H1 (cell line): ENCODE measurements around the gene MYH10. TPM values are rescaled to one million over a fixed set of nuclear protein-coding genes. Genes with fewer than 3 reads are reported as not detected.

ENCODE experiments used
- CTCF ChIA-PET: fragments of 300-600 bp; sonication (Branson Sonifier 250); formaldehyde crosslinking; loops from one replicate; lab custom pipeline; 2021; ENCODE audit not compliant: partially characterized antibody; lab: Charles Lee
- POLR2A ChIA-PET: fragments of 300-600 bp; sonication (Branson Sonifier 250); formaldehyde crosslinking; loops from one replicate; lab custom pipeline; 2021; ENCODE audit warnings: inconsistent platforms; ENCODE audit not compliant: partially characterized antibody; lab: Charles Lee
- DNase-seq, 2 experiments: peaks; one replicate each; pipeline versions ENCODE4 v3.0.0 to v3.0.0-alpha.2; 2010 to 2022; ENCODE audit warnings: low spot score in 2 of 2, low read depth in 1 of 2, mixed read lengths in 1 of 2
- FAIRE-seq: peaks from 2 replicates; lab custom pipeline; 2011; peaks lifted over from hg19 to GRCh38; lab: Jason Lieb, UNC
- H2AFZ ChIP-seq: 2 replicates; pipeline ENCODE4 v1.8.1; 2012; ENCODE audit warnings: low read length, inconsistent platforms
- H2AK5ac ChIP-seq: 2 replicates; pipeline ENCODE4 v1.6.1; 2013; ENCODE audit warnings: low read depth, low read length
- H2BK120ac ChIP-seq: replicated peaks from 2 replicates; pipeline ENCODE3; 2013; ENCODE audit warnings: low read depth, low read length, inconsistent platforms
- H2BK12ac ChIP-seq: 2 replicates; pipeline ENCODE4 v1.6.1; 2013; ENCODE audit warnings: low read depth, low read length
- H2BK15ac ChIP-seq: 2 replicates; pipeline ENCODE4 v1.6.1; 2013; ENCODE audit warnings: low read length
- H2BK20ac ChIP-seq: 2 replicates; pipeline ENCODE4 v1.6.1; 2013; ENCODE audit warnings: low read length
- H2BK5ac ChIP-seq: 2 replicates; pipeline ENCODE4 v1.6.1; 2013; ENCODE audit warnings: low read depth, low read length
- H3K14ac ChIP-seq: 2 replicates; pipeline ENCODE4 v1.6.1; 2013; ENCODE audit warnings: inconsistent platforms; ENCODE audit not compliant: insufficient read length
- H3K18ac ChIP-seq: 2 replicates; pipeline ENCODE4 v1.6.1; 2013; ENCODE audit warnings: low read length; ENCODE audit errors: extremely low read depth
- H3K23ac ChIP-seq: 2 replicates; pipeline ENCODE4 v1.6.1; 2013; ENCODE audit warnings: inconsistent platforms; ENCODE audit not compliant: insufficient read length
- H3K23me2 ChIP-seq: 2 replicates; pipeline ENCODE4 v1.6.1; 2013; ENCODE audit warnings: low read depth, low read length
- H3K27ac ChIP-seq: 2 replicates; pipeline ENCODE4 v1.6.1; 2011; ENCODE audit warnings: low read depth, low read length, inconsistent platforms
- H3K27me3 ChIP-seq, 4 experiments: replicated peaks in 1 of 4; 1 replicate in 1 of 4; 2 replicates in 3 of 4; pipeline versions ENCODE4 v1.6.1 to v1.8.1; 2011 to 2013; ENCODE audit warnings: low read length in 3 of 4, mild to moderate bottlenecking in 3 of 4, inconsistent platforms in 2 of 4, mixed read lengths in 2 of 4, moderate library complexity in 1 of 4; ENCODE audit not compliant: control insufficient read depth in 3 of 4, insufficient read depth in 3 of 4; ENCODE audit errors: extremely low read depth in 1 of 4
- H3K36me3 ChIP-seq, 4 experiments: 2 replicates each; pipeline versions ENCODE4 v1.6.1 to v1.8.1; 2011 to 2013; ENCODE audit warnings: mild to moderate bottlenecking in 4 of 4, low read length in 3 of 4, moderate library complexity in 2 of 4, control low read depth in 1 of 4, inconsistent platforms in 1 of 4; ENCODE audit not compliant: insufficient read depth in 4 of 4, control insufficient read depth in 2 of 4
- H3K4ac ChIP-seq: replicated peaks from 2 replicates; pipeline ENCODE3; 2013; ENCODE audit warnings: low read length, low read depth, mixed read lengths, inconsistent platforms; ENCODE audit not compliant: insufficient read length
- H3K4me1 ChIP-seq, 4 experiments: replicated peaks in 1 of 4; 1 replicate in 1 of 4; 2 replicates in 3 of 4; pipeline versions ENCODE4 v1.6.1 to v1.8.1; 2011 to 2013; ENCODE audit warnings: low read length in 3 of 4, inconsistent platforms in 2 of 4, mixed read lengths in 1 of 4; ENCODE audit not compliant: insufficient read depth in 4 of 4, control insufficient read depth in 3 of 4
- H3K4me2 ChIP-seq, 2 experiments: 2 replicates each; pipeline versions ENCODE4 v1.6.1 to v1.8.1; 2011 to 2013; ENCODE audit warnings: low read depth in 2 of 2, low read length in 2 of 2, control low read depth in 1 of 2, inconsistent platforms in 1 of 2, mild to moderate bottlenecking in 1 of 2; ENCODE audit not compliant: insufficient read depth in 1 of 2
- H3K4me3 ChIP-seq, 4 experiments: fragments of 200-600, 300-600 bp in 1 of 4; sonication (generic), shearing (Covaris generic), sonication (Bioruptor Twin) in 1 of 4; 2 replicates each; pipeline versions ENCODE4 v1.5.1 to v1.8.1; 2011 to 2016; ENCODE audit warnings: low read length in 4 of 4, low read depth in 3 of 4, control low read depth in 2 of 4, inconsistent platforms in 2 of 4, mild to moderate bottlenecking in 2 of 4, mixed read lengths in 1 of 4, moderate library complexity in 1 of 4; ENCODE audit not compliant: insufficient read depth in 2 of 4; ENCODE audit errors: extremely low read depth in 1 of 4
- H3K56ac ChIP-seq: replicated peaks from 2 replicates; pipeline ENCODE3; 2013; ENCODE audit warnings: low read depth, mild to moderate bottlenecking, mixed read lengths, low read length, inconsistent platforms; ENCODE audit not compliant: insufficient read length
- H3K79me1 ChIP-seq: 2 replicates; pipeline ENCODE4 v1.6.1; 2013; ENCODE audit warnings: low read depth, low read length, control low read depth
- H3K79me2 ChIP-seq, 2 experiments: 2 replicates each; pipeline versions ENCODE4 v1.6.1 to v1.8.1; 2012 to 2013; ENCODE audit warnings: low read length in 2 of 2, mild to moderate bottlenecking in 2 of 2, inconsistent platforms in 1 of 2; ENCODE audit not compliant: insufficient read depth in 2 of 2, control insufficient read depth in 1 of 2
- H3K9ac ChIP-seq, 4 experiments: replicated peaks in 1 of 4; 1 replicate in 1 of 4; 2 replicates in 3 of 4; pipeline versions ENCODE4 v1.6.1 to v1.8.1; 2011 to 2013; ENCODE audit warnings: low read depth in 3 of 4, low read length in 3 of 4, control low read depth in 2 of 4, mild to moderate bottlenecking in 2 of 4, moderate library complexity in 2 of 4, inconsistent platforms in 1 of 4; ENCODE audit errors: extremely low read depth in 1 of 4
- H3K9me3 ChIP-seq, 2 experiments: 2 replicates each; pipeline versions ENCODE4 v1.6.1 to v1.8.1; 2012 to 2013; ENCODE audit warnings: mild to moderate bottlenecking in 2 of 2, moderate library complexity in 2 of 2, control low read depth in 1 of 2, inconsistent platforms in 1 of 2, low read depth in 1 of 2, low read length in 1 of 2, mixed read lengths in 1 of 2; ENCODE audit not compliant: insufficient read depth in 2 of 2
- H4K20me1 ChIP-seq, 2 experiments: replicated peaks in 1 of 2; 2 replicates each; pipeline versions ENCODE3 to v1.8.1; 2011 to 2013; ENCODE audit warnings: inconsistent platforms in 2 of 2, low read length in 2 of 2, mild to moderate bottlenecking in 1 of 2; ENCODE audit not compliant: insufficient read depth in 2 of 2, control insufficient read depth in 1 of 2
- H4K5ac ChIP-seq: 2 replicates; pipeline ENCODE4 v1.6.1; 2013; ENCODE audit warnings: low read length, low read depth, mixed read lengths, inconsistent platforms; ENCODE audit not compliant: insufficient read length
- H4K8ac ChIP-seq: 2 replicates; pipeline ENCODE4 v1.8.0; 2013; ENCODE audit warnings: mild to moderate bottlenecking, moderate library complexity, low read length, inconsistent platforms; ENCODE audit not compliant: insufficient read depth; ENCODE audit errors: extremely low read depth
- H4K91ac ChIP-seq: replicated peaks from 2 replicates; pipeline ENCODE3; 2013; ENCODE audit warnings: low read length, mixed read lengths, inconsistent platforms; ENCODE audit not compliant: insufficient read length
- BACH1 ChIP-seq: IDR thresholded peaks from 2 replicates; pipeline ENCODE4 v1.6.1; 2012; ENCODE audit warnings: low read length, improper control_type of control experiment
- BCL11A ChIP-seq, 2 experiments: IDR thresholded peaks; one replicate each; pipeline ENCODE4 v1.6.1; 2011; ENCODE audit warnings: low read depth in 2 of 2, low read length in 2 of 2, mild to moderate bottlenecking in 2 of 2
- BRCA1 ChIP-seq: IDR thresholded peaks from 2 replicates; pipeline ENCODE4 v1.6.1; 2012; ENCODE audit warnings: low read depth, low read length, improper control_type of control experiment
- CBX5 ChIP-seq: fragments of 300-800, 300-1000 bp; sonication (generic); IDR thresholded peaks from 2 replicates; pipeline ENCODE4 v1.7.1; 2016; ENCODE audit warnings: antibody characterized with exemption, low read length, low read depth
- GABPA ChIP-seq: IDR thresholded peaks from 2 replicates; pipeline ENCODE4 v1.6.1; 2011; ENCODE audit warnings: mild to moderate bottlenecking, low read length, moderate library complexity, borderline replicate concordance; ENCODE audit not compliant: insufficient read depth
- JUN ChIP-seq: IDR thresholded peaks from 2 replicates; pipeline ENCODE4 v1.6.1; 2011; ENCODE audit warnings: low read depth, mild to moderate bottlenecking, improper control_type of control experiment, low read length
- PHF8 ChIP-seq: fragments of 200-600 bp; sonication (generic); conservative IDR thresholded peaks from 2 replicates; pipeline ENCODE4 v1.7.1; 2012; ENCODE audit warnings: low read depth, mild to moderate bottlenecking, inconsistent platforms, low read length, moderate library complexity
- RFX5 ChIP-seq: IDR thresholded peaks from 2 replicates; pipeline ENCODE4 v1.6.1; 2011; ENCODE audit warnings: low read depth, low read length, improper control_type of control experiment, borderline replicate concordance
- SIX5 ChIP-seq: IDR thresholded peaks from 2 replicates; pipeline ENCODE4 v1.6.1; 2011; ENCODE audit warnings: mild to moderate bottlenecking, low read depth, low read length
- SP1 ChIP-seq: IDR thresholded peaks from 2 replicates; pipeline ENCODE4 v1.6.1; 2011; ENCODE audit warnings: low read depth, low read length
- SP4 ChIP-seq: IDR thresholded peaks from 2 replicates; pipeline ENCODE4 v1.6.1; 2012; ENCODE audit warnings: low read length, inconsistent platforms
- TBP ChIP-seq: IDR thresholded peaks from 2 replicates; pipeline ENCODE4 v1.6.1; 2011; ENCODE audit warnings: low read depth, low read length, improper control_type of control experiment
- WGBS, 2 experiments: shearing (Covaris generic) in 1 of 2; methylation state at CpG; one replicate each; pipeline versions ENCODE4 v1.1.6 to v1.1.7; 2013 to 2015; ENCODE audit warnings: low lambda C conversion rate in 2 of 2, mixed read lengths in 2 of 2, inconsistent platforms in 1 of 2, low coverage in 1 of 2, missing lambda C conversion rate in 1 of 2; ENCODE audit not compliant: insufficient replicate concordance in 2 of 2, insufficient coverage in 1 of 2, insufficient read length in 1 of 2; ENCODE audit errors: extremely low coverage in 1 of 2, missing lambda C conversion rate in 1 of 2; 5-methylcytosine and 5-hydroxymethylcytosine counted together
- polyA plus RNA-seq, 7 experiments: library from polyadenylated mRNA; depleted of rRNA in 3 of 7; stranded (reverse) in 5 of 7; unstranded in 2 of 7; fragments of >200 nt in 5 of 7; fragments of 200-250 nt in 2 of 7; gene quantifications; 1 replicate in 5 of 7; 2 replicates in 1 of 7; 4 replicates in 1 of 7; pipeline versions ENCODE4 v1.2.1 to v1.2.3, GENCODE V29; 2011 to 2013; ENCODE audit warnings: missing spikeins in 2 of 7, mixed read lengths in 2 of 7
- total RNA-seq: library from RNA; stranded (reverse); fragmentation: NEBNext Ultra II Directional; extraction: Animal tissue kit (Norgen Biotek cat#: 25700); gene quantifications from 2 replicates; pipeline ENCODE4 v1.2.1, GENCODE V29; 2021
- TF ChIP-seq, protein P1 (sequence below): IDR thresholded peaks from 2 replicates; pipeline ENCODE4 v1.6.1; 2011; ENCODE audit warnings: low read length, improper control_type of control experiment

Gene MYH10
- total and polyA plus RNA-seq, 2 of the 8 experiments (the other 6 are each of a cell fraction or from before 2014, with no cell fraction given) = 64.1 to 289 TPM

DNA sequence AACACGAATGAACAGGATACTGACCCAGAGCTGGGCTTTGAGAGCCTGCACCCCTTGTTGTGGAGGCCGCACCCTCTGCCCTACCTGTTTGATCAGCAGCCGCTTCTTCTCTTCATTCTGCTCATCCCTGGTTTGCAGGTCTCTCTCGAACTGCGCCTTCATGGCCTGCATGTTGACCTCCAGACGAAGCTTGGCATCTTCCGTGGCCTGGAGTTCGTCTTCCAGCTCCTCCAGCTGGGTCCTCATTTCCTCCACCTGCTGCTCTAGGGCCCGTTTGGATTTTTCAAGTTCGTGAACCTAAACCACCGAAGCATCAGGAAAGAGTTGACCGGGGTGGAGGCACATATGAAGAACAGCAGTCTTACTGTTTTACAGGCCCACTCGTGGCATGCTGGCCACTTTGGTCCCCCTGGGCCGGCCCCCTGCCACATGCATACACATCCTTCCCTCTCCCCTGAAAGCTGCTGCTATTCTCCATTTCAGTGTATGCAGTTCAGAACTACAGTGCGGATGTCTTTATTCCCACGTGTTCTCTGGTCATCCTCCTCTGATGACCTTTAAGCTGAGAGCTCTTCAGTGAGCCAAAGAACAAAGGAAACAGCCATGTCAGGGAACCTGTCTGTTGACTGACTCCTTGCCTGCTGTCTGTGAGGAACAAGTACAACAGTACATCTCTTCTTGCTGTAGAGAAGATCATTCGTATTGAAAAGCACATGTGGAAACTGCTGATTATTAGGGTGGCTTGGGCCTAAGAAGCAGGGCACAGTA lies 140.1 kb downstream of the MYH10 start:
- Histone ChIP-seq H3K27me3 (no peaks in the 10 kb centered on the region), H3K4me2 (no peak overlapping the region), H4K5ac (no peak overlapping the region), H3K4me3 (no peak overlapping the region), H4K91ac (no peak overlapping the region), H2AFZ (no peak overlapping the region), H3K79me1 (no peaks in the 10 kb centered on the region), H3K9me3 (no peaks in the 10 kb centered on the region), H2AK5ac (no peak overlapping the region), H3K4ac (no peak overlapping the region), H3K56ac (no peak overlapping the region), H3K23ac (no peak overlapping the region), H2BK20ac (no peak overlapping the region), H4K20me1 (peaks cover 2 to 4% of the 10 kb centered on the region in 2 experiments), H3K14ac (no peak overlapping the region), H4K8ac (no peak overlapping the region), H3K23me2 (no peaks in the 10 kb centered on the region), H3K36me3 (peaks cover 49 to 97% (median 76%) of the 10 kb centered on the region in 4 experiments), H3K4me1 (no peaks in the 10 kb centered on the region), H3K79me2 (no peaks in the 10 kb centered on the region), H2BK12ac (no peak overlapping the region), H2BK5ac (no peak overlapping the region), H3K27ac (no peak overlapping the region), H2BK120ac (no peak overlapping the region), H3K9ac (no peak overlapping the region), H3K18ac (no peak overlapping the region), H2BK15ac (no peak overlapping the region)
- 92% methylated on average over 17 of the region's 17 CpGs; no CpG with 5 or more reads in 1 of the 2 experiments for WGBS, 2 experiments
- ChIA-PET POLR2A (no interaction called here), CTCF (interaction anchor here (0.7 kb wide), 1 partner anchor 16 kb away, joined by 3 read pairs; no protein-coding TSS in a partner anchor)
- no peak for FAIRE-seq
- no peak for DNase-seq
- TF ChIP-seq SIX5 (no peak), BCL11A (IDR thresholded peaks at IDR 0.05; ENCODE audit: low read depth in 2 of 2, low read length in 2 of 2) (no peak), RFX5 (no peak), SP4 (no peak), GABPA (no peak), SP1 (no peak), TBP (no peak), CBX5 (no peak), BACH1 (no peak), BRCA1 (no peak), PHF8 (no peak), JUN (no peak)
- TF ChIP-seq, protein P1, sequence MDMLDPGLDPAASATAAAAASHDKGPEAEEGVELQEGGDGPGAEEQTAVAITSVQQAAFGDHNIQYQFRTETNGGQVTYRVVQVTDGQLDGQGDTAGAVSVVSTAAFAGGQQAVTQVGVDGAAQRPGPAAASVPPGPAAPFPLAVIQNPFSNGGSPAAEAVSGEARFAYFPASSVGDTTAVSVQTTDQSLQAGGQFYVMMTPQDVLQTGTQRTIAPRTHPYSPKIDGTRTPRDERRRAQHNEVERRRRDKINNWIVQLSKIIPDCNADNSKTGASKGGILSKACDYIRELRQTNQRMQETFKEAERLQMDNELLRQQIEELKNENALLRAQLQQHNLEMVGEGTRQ = no peak
